ENCODE results near the gene CLDN6.

Gene CLDN6

GRCh38 chr16:3030222-3031212 is 12.5 kb upstream of the CLDN6 start:
- H3K27ac ChIP-seq: no peak overlapping the region

GRCh38 chr16:3029491-3030221 is 11.7 kb upstream of the CLDN6 start:
- no peak overlapping the region for H3K27ac ChIP-seq
- TF ChIP-seq ZFX (IDR thresholded peaks at IDR 0.05; ENCODE audit: borderline replicate concordance) (no peak), CTCF (IDR thresholded peaks at IDR 0.05) (no peak)

More at GRCh38 chr16:3030222-3031212, 12.5 kb upstream of the CLDN6 start:
- no peak for TF ChIP-seq ZFX (IDR thresholded peaks at IDR 0.05; ENCODE audit: borderline replicate concordance)
- TF ChIP-seq CTCF (IDR thresholded peaks at IDR 0.05): no peak

- H3K27ac ChIP-seq: peak overlapping the region; percentile 70; the same call in 1 of the 2 replicates
- TF ChIP-seq ZFX (IDR thresholded peaks at IDR 0.05; ENCODE audit: borderline replicate concordance): no peak
- no peak for TF ChIP-seq CTCF (IDR thresholded peaks at IDR 0.05)
Observed at GRCh38 chr16:3028716-3029319, 10.8 kb upstream of the CLDN6 start.

GRCh38 chr16:3027983-3028715 is 10.2 kb upstream of the CLDN6 start:
- peak overlapping the region; percentile 70 for H3K27ac ChIP-seq
- TF ChIP-seq ZFX (IDR thresholded peaks at IDR 0.05; ENCODE audit: borderline replicate concordance) (no peak), CTCF (IDR thresholded peaks at IDR 0.05) (peak; percentile 96)

GRCh38 chr16:3027489-3027795 is 9.5 kb upstream of the CLDN6 start:
- peak overlapping the region; percentile 70 for H3K27ac ChIP-seq
- TF ChIP-seq ZFX (IDR thresholded peaks at IDR 0.05; ENCODE audit: borderline replicate concordance) (no peak), CTCF (IDR thresholded peaks at IDR 0.05) (no peak)

- TF ChIP-seq ZFX (IDR thresholded peaks at IDR 0.05; ENCODE audit: borderline replicate concordance) (no peak), CTCF (IDR thresholded peaks at IDR 0.05) (no peak)
- H3K27ac ChIP-seq: peak overlapping the region; percentile 70; the same call in 1 of the 2 replicates
Observed at GRCh38 chr16:3026609-3027488, 8.9 kb upstream of the CLDN6 start.

Data from 22Rv1 (cell line).